Natural killer cell (primary cell): ENCODE results near the gene CDC42EP4. TPM values are rescaled to one million over a fixed set of nuclear protein-coding genes. Genes with fewer than 3 reads are reported as not detected.

Source experiments
- ATAC-seq, 3 donors: fragments of 150-1000 bp in 2 of 3; fragments of 200-7000 bp in 1 of 3; cut with Tn5 transposase; 1 replicate in 1 of 3; 2 replicates in 2 of 3; pipeline ENCODE4 v1.10.0; 2021; ENCODE audit warnings: mild to moderate bottlenecking in 2 of 3, moderate library complexity in 2 of 3
- DNase-seq, 2 donors: peaks; one replicate each; pipeline versions ENCODE4 v3.0.0 to v3.0.0-alpha.2; 2013 to 2021; ENCODE audit warnings: mixed read lengths in 1 of 2
- H3K27ac ChIP-seq: one replicate; pipeline ENCODE4 v1.5.1; 2013; ENCODE audit warnings: mild to moderate bottlenecking, low read length
- H3K27me3 ChIP-seq: one replicate; pipeline ENCODE4 v1.6.1; 2013; ENCODE audit warnings: low read length; ENCODE audit not compliant: control insufficient read depth, insufficient read depth
- H3K36me3 ChIP-seq: one replicate; pipeline ENCODE4 v1.6.1; 2013; ENCODE audit warnings: low read length; ENCODE audit not compliant: control insufficient read depth, insufficient read depth
- H3K4me1 ChIP-seq: one replicate; pipeline ENCODE4 v1.6.1; 2013; ENCODE audit warnings: low read length; ENCODE audit not compliant: control insufficient read depth, insufficient read depth
- H3K4me3 ChIP-seq: one replicate; pipeline ENCODE4 v1.5.1; 2013; ENCODE audit warnings: low read length
- H3K9me3 ChIP-seq: one replicate; pipeline ENCODE4 v1.6.1; 2013; ENCODE audit warnings: low read length; ENCODE audit not compliant: control insufficient read depth, insufficient read depth
- H3K27ac Mint-ChIP-seq, 2 donors: one replicate each; pipeline ENCODE4 v1.8.0; 2022; ENCODE audit warnings: mild to moderate bottlenecking in 2 of 2, mixed read lengths in 2 of 2, moderate library complexity in 1 of 2
- H3K27me3 Mint-ChIP-seq, 2 donors: one replicate each; pipeline ENCODE4 v1.8.0; 2022; ENCODE audit warnings: low read depth in 2 of 2, mixed read lengths in 2 of 2
- H3K36me3 Mint-ChIP-seq: one replicate; pipeline ENCODE4 v1.8.0; 2022; ENCODE audit warnings: mixed read lengths
- H3K4me1 Mint-ChIP-seq, 2 donors: one replicate each; pipeline ENCODE4 v1.8.0; 2022; ENCODE audit warnings: mixed read lengths in 2 of 2
- H3K4me3 Mint-ChIP-seq: one replicate; pipeline ENCODE4 v1.8.0; 2022; ENCODE audit warnings: mild to moderate bottlenecking, moderate library complexity, mixed read lengths
- H3K9me3 Mint-ChIP-seq, 2 donors: one replicate each; pipeline ENCODE4 v1.8.0; 2022; ENCODE audit warnings: mixed read lengths in 2 of 2
- WGBS: methylation state at CpG from one replicate; pipeline ENCODE4 v1.1.7; 2013; ENCODE audit warnings: missing lambda C conversion rate; ENCODE audit not compliant: insufficient coverage; 5-methylcytosine and 5-hydroxymethylcytosine counted together
- intact Hi-C: fragments of 100-400 bp; cut with micrococcal nuclease; formaldehyde crosslinking; loops from one replicate; pipeline ENCODE4 v1.14.2; 2022
- total RNA-seq, 4 donors: library from RNA; stranded (reverse); fragments of 120-200 nt in 1 of 4; gene quantifications; one replicate each; pipeline versions ENCODE4 v1.2.3 to v1.2.4, GENCODE V29; 2013 to 2022
- TF ChIP-seq, protein P1 (sequence below): fragments of 200-600 bp; IDR thresholded peaks from one replicate; pipeline ENCODE4 v1.8.0; 2022; ENCODE audit warnings: antibody characterized with exemption

Gene CDC42EP4
- total RNA-seq, 3 donors from 2014 or later (not counting 1 experiment from before 2014, with no cell fraction given): 2.5 to 9.6 (median 4.4) TPM

GRCh38 chr17:73272906-73273218 is 38.9 kb downstream of the CDC42EP4 start:
- intact Hi-C loops: no loop called here
- TF ChIP-seq, protein P1, sequence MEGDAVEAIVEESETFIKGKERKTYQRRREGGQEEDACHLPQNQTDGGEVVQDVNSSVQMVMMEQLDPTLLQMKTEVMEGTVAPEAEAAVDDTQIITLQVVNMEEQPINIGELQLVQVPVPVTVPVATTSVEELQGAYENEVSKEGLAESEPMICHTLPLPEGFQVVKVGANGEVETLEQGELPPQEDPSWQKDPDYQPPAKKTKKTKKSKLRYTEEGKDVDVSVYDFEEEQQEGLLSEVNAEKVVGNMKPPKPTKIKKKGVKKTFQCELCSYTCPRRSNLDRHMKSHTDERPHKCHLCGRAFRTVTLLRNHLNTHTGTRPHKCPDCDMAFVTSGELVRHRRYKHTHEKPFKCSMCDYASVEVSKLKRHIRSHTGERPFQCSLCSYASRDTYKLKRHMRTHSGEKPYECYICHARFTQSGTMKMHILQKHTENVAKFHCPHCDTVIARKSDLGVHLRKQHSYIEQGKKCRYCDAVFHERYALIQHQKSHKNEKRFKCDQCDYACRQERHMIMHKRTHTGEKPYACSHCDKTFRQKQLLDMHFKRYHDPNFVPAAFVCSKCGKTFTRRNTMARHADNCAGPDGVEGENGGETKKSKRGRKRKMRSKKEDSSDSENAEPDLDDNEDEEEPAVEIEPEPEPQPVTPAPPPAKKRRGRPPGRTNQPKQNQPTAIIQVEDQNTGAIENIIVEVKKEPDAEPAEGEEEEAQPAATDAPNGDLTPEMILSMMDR: no peak
- Mint-ChIP-seq H3K27me3 (peaks cover 0 to 4% of the 10 kb centered on the region in 2 donors), H3K9me3 (no peaks in the 10 kb centered on the region), H3K4me1 (no peaks in the 10 kb centered on the region), H3K36me3 (no peaks in the 10 kb centered on the region), H3K4me3 (no peak overlapping the region), H3K27ac (no peak overlapping the region)
- Histone ChIP-seq H3K4me1 (peaks cover 6% of the 10 kb centered on the region), H3K36me3 (no peaks in the 10 kb centered on the region), H3K4me3 (no peak overlapping the region), H3K27ac (no peak overlapping the region), H3K9me3 (no peaks in the 10 kb centered on the region), H3K27me3 (no peaks in the 10 kb centered on the region)
- 93% methylated on average over 8 of the region's 8 CpGs for WGBS
- DNase-seq (no peak), ATAC-seq (no peak)

DNA sequence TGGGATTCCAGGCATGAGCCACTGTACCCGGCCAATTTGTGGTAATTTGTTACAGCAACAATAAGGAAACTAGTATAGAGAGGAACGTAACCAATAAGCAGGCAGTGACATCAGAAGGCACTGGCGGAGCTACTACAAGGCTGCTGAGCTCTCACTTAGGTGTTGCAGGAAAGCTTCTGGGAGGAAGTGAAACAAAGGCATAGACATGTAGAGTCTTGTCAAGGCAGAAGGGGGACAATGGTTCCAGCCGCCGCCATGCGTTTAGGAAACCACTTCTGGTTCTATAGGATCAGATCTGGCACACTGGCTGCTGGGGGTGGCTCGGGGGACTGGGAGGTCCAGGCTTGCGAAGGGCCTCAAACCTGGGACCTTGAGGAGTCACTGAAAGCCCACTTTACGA is 40.7 kb downstream of the CDC42EP4 start:
- no peaks in the 10 kb centered on the region for H3K36me3 Mint-ChIP-seq
- Histone ChIP-seq H3K36me3 (no peaks in the 10 kb centered on the region), H3K27ac (no peak overlapping the region), H3K9me3 (no peaks in the 10 kb centered on the region), H3K4me3 (no peak overlapping the region), H3K4me1 (peaks cover 6% of the 10 kb centered on the region), H3K27me3 (no peaks in the 10 kb centered on the region)
- peaks cover 0 to 4% of the 10 kb centered on the region in 2 donors for H3K27me3 Mint-ChIP-seq
- H3K4me3 Mint-ChIP-seq: no peak overlapping the region
- intact Hi-C loops: no loop called here
- 79% methylated on average over 9 of the region's 9 CpGs for WGBS
- no peaks in the 10 kb centered on the region for H3K9me3 Mint-ChIP-seq
- TF ChIP-seq, protein P1: no peak
- ATAC-seq (no peak), DNase-seq (no peak)
- no peak overlapping the region for H3K27ac Mint-ChIP-seq
- H3K4me1 Mint-ChIP-seq: no peaks in the 10 kb centered on the region

DNA sequence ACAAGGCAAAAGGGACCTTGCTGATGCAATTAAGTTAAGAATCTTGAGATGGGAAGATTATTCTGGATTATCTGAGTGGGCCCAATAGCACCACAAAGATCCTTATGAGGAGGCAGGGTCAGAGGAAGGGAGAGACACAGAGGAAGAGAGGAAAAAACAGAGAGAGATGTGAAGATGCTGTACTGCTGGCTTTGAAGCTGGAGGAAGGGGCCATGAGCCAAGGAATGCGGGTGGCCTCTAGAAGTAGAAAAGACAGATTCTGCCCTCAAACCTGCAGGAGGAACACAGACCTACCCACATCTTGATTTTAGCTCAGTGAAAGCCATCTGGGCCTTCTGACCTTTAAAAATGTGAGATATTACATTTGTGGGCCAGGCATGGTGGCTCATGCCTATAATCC is 42.0 kb downstream of the CDC42EP4 start:
- Histone ChIP-seq H3K27ac (no peak overlapping the region), H3K4me1 (peaks cover 6% of the 10 kb centered on the region), H3K27me3 (no peaks in the 10 kb centered on the region), H3K36me3 (no peaks in the 10 kb centered on the region), H3K9me3 (no peaks in the 10 kb centered on the region), H3K4me3 (no peak overlapping the region)
- H3K27me3 Mint-ChIP-seq: peaks cover 0 to 2% of the 10 kb centered on the region in 2 donors
- intact Hi-C loops: no loop called here
- no peak for DNase-seq
- 32% methylated on average over 1 of the region's 1 CpG for WGBS
- no peaks in the 10 kb centered on the region for H3K4me1 Mint-ChIP-seq
- TF ChIP-seq, protein P1: no peak
- H3K36me3 Mint-ChIP-seq: no peaks in the 10 kb centered on the region
- no peak for ATAC-seq
- H3K9me3 Mint-ChIP-seq: no peaks in the 10 kb centered on the region
- H3K27ac Mint-ChIP-seq: no peak overlapping the region
- H3K4me3 Mint-ChIP-seq: no peak overlapping the region

DNA sequence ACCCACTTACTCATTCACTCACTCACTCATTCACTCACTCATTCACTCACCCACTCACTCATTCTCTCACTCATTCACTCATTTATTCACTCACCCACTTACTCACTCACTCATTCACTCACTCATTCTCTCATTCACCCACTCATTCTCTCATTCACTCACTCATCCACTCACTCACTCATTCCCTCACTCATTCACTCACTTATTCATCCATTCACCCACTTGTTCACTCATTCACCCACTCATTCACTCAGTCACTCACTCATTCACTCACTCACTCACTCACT is 42.5 kb downstream of the CDC42EP4 start:
- Histone ChIP-seq H3K27ac (no peak overlapping the region), H3K36me3 (no peaks in the 10 kb centered on the region), H3K4me1 (peaks cover 6% of the 10 kb centered on the region), H3K4me3 (no peak overlapping the region), H3K9me3 (no peaks in the 10 kb centered on the region), H3K27me3 (no peaks in the 10 kb centered on the region)
- Mint-ChIP-seq H3K36me3 (no peaks in the 10 kb centered on the region), H3K27me3 (no peaks in the 10 kb centered on the region), H3K27ac (no peak overlapping the region), H3K4me1 (no peaks in the 10 kb centered on the region), H3K4me3 (no peak overlapping the region), H3K9me3 (no peaks in the 10 kb centered on the region)
- TF ChIP-seq, protein P1: no peak
- DNase-seq (no peak), ATAC-seq (no peak)
- intact Hi-C loops: no loop called here
